ENCODE results near the gene LRRC75A. TPM values are rescaled to one million over a fixed set of nuclear protein-coding genes. Genes with fewer than 3 reads are reported as not detected.
A peak's percentile ranks its signal among the peaks of the same experiment; 100 is the strongest.

Gene LRRC75A
- total RNA-seq, 1 experiment from 2014 or later, result 22.9 TPM

DNA sequence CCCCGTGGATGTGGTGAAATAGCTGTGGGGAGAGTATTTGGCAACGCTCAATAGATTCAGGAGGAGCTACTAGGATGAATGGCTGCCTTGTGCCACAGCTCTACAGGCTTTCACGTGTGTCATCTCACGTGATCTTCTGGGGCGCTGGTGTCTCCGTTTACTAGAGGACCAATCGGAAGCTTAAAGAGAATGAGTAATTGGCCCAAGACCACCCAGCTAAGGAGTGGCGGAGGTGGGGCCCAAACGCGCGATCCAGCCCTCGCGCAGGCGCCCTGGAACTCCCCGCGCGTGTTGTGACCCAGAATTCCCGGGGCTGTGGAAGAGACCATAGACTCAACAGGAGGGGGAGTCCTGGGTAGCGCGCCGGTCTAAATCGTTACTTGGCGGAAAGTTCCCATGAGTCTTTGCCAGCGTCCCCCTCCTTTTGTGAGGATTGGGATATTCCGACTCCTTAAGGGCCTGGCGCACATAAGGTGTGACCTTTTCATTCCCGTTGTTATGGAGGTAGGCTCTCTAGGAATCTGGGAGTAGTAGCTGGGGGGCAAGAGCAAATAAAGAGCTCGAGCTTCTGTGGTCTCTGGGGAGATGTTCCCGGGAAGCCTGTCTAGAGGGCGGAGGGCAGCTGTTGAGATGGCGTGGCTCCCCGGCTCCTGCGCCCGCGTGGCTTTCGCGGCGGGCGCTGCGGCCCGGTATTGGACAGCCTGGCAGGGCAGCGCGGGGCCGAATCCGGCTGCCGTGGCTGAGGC lies 53.3 kb downstream of the LRRC75A start (continued):
- no peak for TF ChIP-seq ZNF121 (CRISPR knock-in tag; IDR thresholded peaks at IDR 0.05)
- TF ChIP-seq, protein P1, sequence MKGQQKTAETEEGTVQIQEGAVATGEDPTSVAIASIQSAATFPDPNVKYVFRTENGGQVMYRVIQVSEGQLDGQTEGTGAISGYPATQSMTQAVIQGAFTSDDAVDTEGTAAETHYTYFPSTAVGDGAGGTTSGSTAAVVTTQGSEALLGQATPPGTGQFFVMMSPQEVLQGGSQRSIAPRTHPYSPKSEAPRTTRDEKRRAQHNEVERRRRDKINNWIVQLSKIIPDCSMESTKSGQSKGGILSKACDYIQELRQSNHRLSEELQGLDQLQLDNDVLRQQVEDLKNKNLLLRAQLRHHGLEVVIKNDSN (CRISPR knock-in tag; IDR thresholded peaks at IDR 0.05), result peak; percentile 93
- no peak for TF ChIP-seq GRHL2 (CRISPR knock-in tag; IDR thresholded peaks at IDR 0.05; ENCODE audit: insufficient replicate concordance, severe bottlenecking)
- TF ChIP-seq MYBL2 (CRISPR knock-in tag; IDR thresholded peaks at IDR 0.05), result no peak; the same call in 1 of the 2 replicates
- no peak for TF ChIP-seq GTF2I (CRISPR knock-in tag; conservative IDR thresholded peaks at IDR 0.05)
- TF ChIP-seq, protein P2, sequence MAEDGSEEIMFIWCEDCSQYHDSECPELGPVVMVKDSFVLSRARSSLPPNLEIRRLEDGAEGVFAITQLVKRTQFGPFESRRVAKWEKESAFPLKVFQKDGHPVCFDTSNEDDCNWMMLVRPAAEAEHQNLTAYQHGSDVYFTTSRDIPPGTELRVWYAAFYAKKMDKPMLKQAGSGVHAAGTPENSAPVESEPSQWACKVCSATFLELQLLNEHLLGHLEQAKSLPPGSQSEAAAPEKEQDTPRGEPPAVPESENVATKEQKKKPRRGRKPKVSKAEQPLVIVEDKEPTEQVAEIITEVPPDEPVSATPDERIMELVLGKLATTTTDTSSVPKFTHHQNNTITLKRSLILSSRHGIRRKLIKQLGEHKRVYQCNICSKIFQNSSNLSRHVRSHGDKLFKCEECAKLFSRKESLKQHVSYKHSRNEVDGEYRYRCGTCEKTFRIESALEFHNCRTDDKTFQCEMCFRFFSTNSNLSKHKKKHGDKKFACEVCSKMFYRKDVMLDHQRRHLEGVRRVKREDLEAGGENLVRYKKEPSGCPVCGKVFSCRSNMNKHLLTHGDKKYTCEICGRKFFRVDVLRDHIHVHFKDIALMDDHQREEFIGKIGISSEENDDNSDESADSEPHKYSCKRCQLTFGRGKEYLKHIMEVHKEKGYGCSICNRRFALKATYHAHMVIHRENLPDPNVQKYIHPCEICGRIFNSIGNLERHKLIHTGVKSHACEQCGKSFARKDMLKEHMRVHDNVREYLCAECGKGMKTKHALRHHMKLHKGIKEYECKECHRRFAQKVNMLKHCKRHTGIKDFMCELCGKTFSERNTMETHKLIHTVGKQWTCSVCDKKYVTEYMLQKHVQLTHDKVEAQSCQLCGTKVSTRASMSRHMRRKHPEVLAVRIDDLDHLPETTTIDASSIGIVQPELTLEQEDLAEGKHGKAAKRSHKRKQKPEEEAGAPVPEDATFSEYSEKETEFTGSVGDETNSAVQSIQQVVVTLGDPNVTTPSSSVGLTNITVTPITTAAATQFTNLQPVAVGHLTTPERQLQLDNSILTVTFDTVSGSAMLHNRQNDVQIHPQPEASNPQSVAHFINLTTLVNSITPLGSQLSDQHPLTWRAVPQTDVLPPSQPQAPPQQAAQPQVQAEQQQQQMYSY (CRISPR knock-in tag; IDR thresholded peaks at IDR 0.05), result no peak
- peak; percentile 86; the same call in 1 of the 2 replicates for TF ChIP-seq FOXK1 (CRISPR knock-in tag; IDR thresholded peaks at IDR 0.05)
- TF ChIP-seq ZNF423 (CRISPR knock-in tag; IDR thresholded peaks at IDR 0.05), result no peak
- no peak for TF ChIP-seq IRF2 (CRISPR knock-in tag; IDR thresholded peaks at IDR 0.05; ENCODE audit: borderline replicate concordance, low read depth)
- TF ChIP-seq, protein P3, sequence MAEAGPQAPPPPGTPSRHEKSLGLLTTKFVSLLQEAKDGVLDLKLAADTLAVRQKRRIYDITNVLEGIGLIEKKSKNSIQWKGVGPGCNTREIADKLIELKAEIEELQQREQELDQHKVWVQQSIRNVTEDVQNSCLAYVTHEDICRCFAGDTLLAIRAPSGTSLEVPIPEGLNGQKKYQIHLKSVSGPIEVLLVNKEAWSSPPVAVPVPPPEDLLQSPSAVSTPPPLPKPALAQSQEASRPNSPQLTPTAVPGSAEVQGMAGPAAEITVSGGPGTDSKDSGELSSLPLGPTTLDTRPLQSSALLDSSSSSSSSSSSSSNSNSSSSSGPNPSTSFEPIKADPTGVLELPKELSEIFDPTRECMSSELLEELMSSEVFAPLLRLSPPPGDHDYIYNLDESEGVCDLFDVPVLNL (CRISPR knock-in tag; IDR thresholded peaks at IDR 0.05; ENCODE audit: borderline replicate concordance, low read depth), result no peak
- no peak for TF ChIP-seq ZBTB21 (CRISPR knock-in tag; IDR thresholded peaks at IDR 0.05; ENCODE audit: borderline replicate concordance)
- no peak for TF ChIP-seq ZNF317 (CRISPR knock-in tag; IDR thresholded peaks at IDR 0.05; ENCODE audit: borderline replicate concordance, low read depth)
- TF ChIP-seq CREB1 (CRISPR knock-in tag; IDR thresholded peaks at IDR 0.05), result no peak
- no peak for TF ChIP-seq SMAD3 (CRISPR knock-in tag; IDR thresholded peaks at IDR 0.05; ENCODE audit: borderline replicate concordance)
- TF ChIP-seq MXD4 (CRISPR knock-in tag; IDR thresholded peaks at IDR 0.05; ENCODE audit: borderline replicate concordance), result no peak

DNA sequence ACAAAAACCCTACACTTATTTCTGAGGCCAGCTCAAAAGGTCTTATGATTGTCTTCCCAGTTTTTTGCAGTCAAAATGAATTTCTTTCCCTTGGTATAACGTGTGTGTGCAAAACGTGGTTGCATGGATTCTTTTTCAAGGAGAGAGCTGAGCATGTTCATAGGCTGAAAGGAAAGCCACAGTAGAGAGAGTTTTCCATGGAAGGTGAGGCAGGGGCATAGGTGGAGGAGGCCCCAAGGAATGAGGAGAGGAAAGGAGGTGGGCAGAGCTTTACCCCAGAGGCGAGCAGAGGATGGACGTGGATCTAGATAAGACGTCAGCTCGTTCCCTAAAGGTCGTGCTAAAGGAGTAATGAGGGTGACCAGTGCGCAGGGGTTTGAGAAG lies 53.8 kb downstream of the LRRC75A start:
- peaks cover 65% of the 10 kb centered on the region for H3K4me1 Mint-ChIP-seq
- peaks cover 42% of the 10 kb centered on the region for H3K36me3 Mint-ChIP-seq
- DNase-seq (ENCODE audit: low spot score), result no peak
- POLR2A ChIA-PET, result interaction anchor here (0.5 to 1.9 kb wide), 14 partner anchors 11 to 152 kb away, joined by 3 to 16 read pairs (median 6); partner anchors contain the start of genes CENPV, TRPV2 and UBB
- peak overlapping the region; percentile 100 for H3K27ac Mint-ChIP-seq
- CTCF ChIA-PET, result interaction anchor here (0.5 to 4.1 kb wide), 15 partner anchors 10 to 440 kb away, joined by 4 to 49 read pairs (median 6); partner anchors contain the start of genes CENPV, TRPV2 and UBB
- peak; percentile 1 for ATAC-seq
- no peaks in the 10 kb centered on the region; the same call in 1 of the 2 replicates for H3K27me3 Mint-ChIP-seq (ENCODE audit: low read depth)
- no peaks in the 10 kb centered on the region for H3K9me3 Mint-ChIP-seq
- peak overlapping the region; percentile 99 for H3K4me3 Mint-ChIP-seq
- TF ChIP-seq JAZF1 (CRISPR knock-in tag; IDR thresholded peaks at IDR 0.05) (no peak), CREB1 (CRISPR knock-in tag; IDR thresholded peaks at IDR 0.05) (no peak), ESRRA (CRISPR knock-in tag; IDR thresholded peaks at IDR 0.05; ENCODE audit: borderline replicate concordance) (no peak), ZNF138 (CRISPR knock-in tag; conservative IDR thresholded peaks at IDR 0.05) (no peak), TEAD1 (CRISPR knock-in tag; IDR thresholded peaks at IDR 0.05) (no peak), ZNF219 (CRISPR knock-in tag; IDR thresholded peaks at IDR 0.05; ENCODE audit: borderline replicate concordance) (no peak), TCF7 (CRISPR knock-in tag; IDR thresholded peaks at IDR 0.05; ENCODE audit: low read depth) (no peak), GRHL2 (CRISPR knock-in tag; IDR thresholded peaks at IDR 0.05; ENCODE audit: insufficient replicate concordance, severe bottlenecking) (no peak), ZNF671 (CRISPR knock-in tag; IDR thresholded peaks at IDR 0.05) (no peak), NFATC4 (CRISPR knock-in tag; IDR thresholded peaks at IDR 0.05) (no peak), ATF1 (CRISPR knock-in tag; IDR thresholded peaks at IDR 0.05) (no peak)
- TF ChIP-seq, protein P4, sequence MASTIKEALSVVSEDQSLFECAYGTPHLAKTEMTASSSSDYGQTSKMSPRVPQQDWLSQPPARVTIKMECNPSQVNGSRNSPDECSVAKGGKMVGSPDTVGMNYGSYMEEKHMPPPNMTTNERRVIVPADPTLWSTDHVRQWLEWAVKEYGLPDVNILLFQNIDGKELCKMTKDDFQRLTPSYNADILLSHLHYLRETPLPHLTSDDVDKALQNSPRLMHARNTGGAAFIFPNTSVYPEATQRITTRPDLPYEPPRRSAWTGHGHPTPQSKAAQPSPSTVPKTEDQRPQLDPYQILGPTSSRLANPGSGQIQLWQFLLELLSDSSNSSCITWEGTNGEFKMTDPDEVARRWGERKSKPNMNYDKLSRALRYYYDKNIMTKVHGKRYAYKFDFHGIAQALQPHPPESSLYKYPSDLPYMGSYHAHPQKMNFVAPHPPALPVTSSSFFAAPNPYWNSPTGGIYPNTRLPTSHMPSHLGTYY (CRISPR knock-in tag; IDR thresholded peaks at IDR 0.05), result no peak
- TF ChIP-seq, protein P5, sequence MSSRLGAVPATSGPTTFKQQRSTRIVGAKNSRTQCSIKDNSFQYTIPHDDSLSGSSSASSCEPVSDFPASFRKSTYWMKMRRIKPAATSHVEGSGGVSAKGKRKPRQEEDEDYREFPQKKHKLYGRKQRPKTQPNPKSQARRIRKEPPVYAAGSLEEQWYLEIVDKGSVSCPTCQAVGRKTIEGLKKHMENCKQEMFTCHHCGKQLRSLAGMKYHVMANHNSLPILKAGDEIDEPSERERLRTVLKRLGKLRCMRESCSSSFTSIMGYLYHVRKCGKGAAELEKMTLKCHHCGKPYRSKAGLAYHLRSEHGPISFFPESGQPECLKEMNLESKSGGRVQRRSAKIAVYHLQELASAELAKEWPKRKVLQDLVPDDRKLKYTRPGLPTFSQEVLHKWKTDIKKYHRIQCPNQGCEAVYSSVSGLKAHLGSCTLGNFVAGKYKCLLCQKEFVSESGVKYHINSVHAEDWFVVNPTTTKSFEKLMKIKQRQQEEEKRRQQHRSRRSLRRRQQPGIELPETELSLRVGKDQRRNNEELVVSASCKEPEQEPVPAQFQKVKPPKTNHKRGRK (CRISPR knock-in tag; IDR thresholded peaks at IDR 0.05; ENCODE audit: borderline replicate concordance), result no peak
- TF ChIP-seq, protein P6, sequence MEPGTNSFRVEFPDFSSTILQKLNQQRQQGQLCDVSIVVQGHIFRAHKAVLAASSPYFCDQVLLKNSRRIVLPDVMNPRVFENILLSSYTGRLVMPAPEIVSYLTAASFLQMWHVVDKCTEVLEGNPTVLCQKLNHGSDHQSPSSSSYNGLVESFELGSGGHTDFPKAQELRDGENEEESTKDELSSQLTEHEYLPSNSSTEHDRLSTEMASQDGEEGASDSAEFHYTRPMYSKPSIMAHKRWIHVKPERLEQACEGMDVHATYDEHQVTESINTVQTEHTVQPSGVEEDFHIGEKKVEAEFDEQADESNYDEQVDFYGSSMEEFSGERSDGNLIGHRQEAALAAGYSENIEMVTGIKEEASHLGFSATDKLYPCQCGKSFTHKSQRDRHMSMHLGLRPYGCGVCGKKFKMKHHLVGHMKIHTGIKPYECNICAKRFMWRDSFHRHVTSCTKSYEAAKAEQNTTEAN (CRISPR knock-in tag; IDR thresholded peaks at IDR 0.05), result no peak
